NT2/D1 (cell line): ENCODE data around the gene DNM3.

Source experiments
- DNase-seq: peaks from one replicate; pipeline ENCODE4 v3.0.0-alpha.2; 2011; ENCODE audit warnings: low read depth, low spot score
- H3K27me3 ChIP-seq: 2 replicates; pipeline ENCODE4 v1.6.0; 2011; ENCODE audit warnings: mild to moderate bottlenecking; ENCODE audit not compliant: insufficient read length, insufficient read depth
- H3K36me3 ChIP-seq: 2 replicates; pipeline ENCODE4 v1.6.1; 2011; ENCODE audit warnings: mild to moderate bottlenecking, low read length, mixed read lengths; ENCODE audit not compliant: insufficient read depth, insufficient read length
- H3K4me1 ChIP-seq: 2 replicates; pipeline ENCODE4 v1.5.1; 2011; ENCODE audit not compliant: insufficient read depth, insufficient read length
- H3K4me3 ChIP-seq: 2 replicates; pipeline ENCODE4 v1.5.1; 2011; ENCODE audit warnings: low read depth; ENCODE audit not compliant: insufficient read length
- H3K9ac ChIP-seq: 2 replicates; pipeline ENCODE4 v1.6.0; 2011; ENCODE audit warnings: low read depth; ENCODE audit not compliant: insufficient read length
- H3K9me3 ChIP-seq: 2 replicates; pipeline ENCODE4 v1.5.1; 2011; ENCODE audit warnings: mild to moderate bottlenecking, low read length; ENCODE audit not compliant: insufficient read depth
- SUZ12 ChIP-seq: IDR thresholded peaks from 2 replicates; pipeline ENCODE4 v1.6.1; 2011; ENCODE audit not compliant: insufficient read length, insufficient read depth; ENCODE audit errors: extremely low read depth
- YY1 ChIP-seq: IDR thresholded peaks from 2 replicates; pipeline ENCODE4 v1.6.1; 2011; ENCODE audit not compliant: insufficient read length, insufficient read depth
- ZNF274 ChIP-seq: IDR thresholded peaks from 2 replicates; pipeline ENCODE4 v1.6.1; 2011; ENCODE audit warnings: mild to moderate bottlenecking, low read depth, low read length

The DNM3 gene

DNA sequence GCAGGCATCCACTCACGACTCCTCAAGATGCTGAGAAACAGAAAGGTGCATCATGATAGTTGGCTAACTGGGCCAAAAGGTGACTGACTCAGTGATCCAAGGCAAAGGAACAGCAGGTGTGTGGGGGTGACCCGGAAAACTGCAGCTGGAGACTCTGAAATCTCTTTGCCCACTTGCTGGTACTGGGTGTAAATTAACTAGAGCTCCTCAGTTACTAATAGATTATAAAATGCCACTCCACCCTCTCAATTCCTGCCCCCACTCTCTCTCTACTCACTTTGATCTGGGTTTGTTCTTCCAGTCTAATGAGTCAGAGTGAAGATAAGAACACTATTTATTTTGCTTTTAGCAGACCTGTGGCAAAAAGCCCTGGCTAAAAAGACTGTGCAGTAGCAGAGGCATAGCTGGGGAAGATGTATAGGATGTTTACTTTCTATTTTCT lies 609.7 kb downstream of the DNM3 start:
- no peak overlapping the region for H3K9ac ChIP-seq
- H3K4me3 ChIP-seq, result no peak overlapping the region
- H3K4me1 ChIP-seq, result no peaks in the 10 kb centered on the region
- H3K36me3 ChIP-seq, result no peaks in the 10 kb centered on the region
- TF ChIP-seq ZNF274 (no peak), SUZ12 (no peak), YY1 (no peak)
- no peaks in the 10 kb centered on the region for H3K9me3 ChIP-seq
- H3K27me3 ChIP-seq, result no peaks in the 10 kb centered on the region
- no peak for DNase-seq

DNA sequence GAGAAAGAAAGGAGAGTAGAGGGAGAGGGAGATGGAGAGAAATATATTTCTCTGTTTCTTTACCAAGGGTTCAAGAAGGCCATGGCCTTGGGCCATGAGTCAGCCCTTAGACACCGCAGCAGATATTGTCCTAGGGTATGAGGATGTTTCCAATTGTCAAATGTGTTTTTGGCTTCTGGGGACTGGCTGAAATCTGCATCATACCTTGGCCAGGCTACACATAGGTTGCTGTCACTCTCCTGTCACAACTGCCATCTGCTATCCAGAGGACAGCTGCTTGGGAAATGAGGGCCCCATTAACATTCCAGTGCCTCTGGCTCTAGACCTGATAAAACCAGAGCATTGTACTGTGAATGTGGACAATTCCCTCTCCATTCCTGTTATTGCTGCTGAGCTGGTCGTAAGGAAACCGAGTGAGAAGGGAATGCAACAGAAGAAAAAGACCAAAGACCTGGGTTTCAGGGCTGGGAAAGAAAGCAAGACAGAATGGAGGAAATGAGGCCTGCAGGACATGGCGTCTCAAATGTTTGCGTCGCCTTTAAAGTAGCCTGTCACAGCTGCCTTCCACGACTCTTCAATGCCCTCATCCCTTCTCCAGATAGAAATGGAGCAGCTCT lies 611.3 kb downstream of the DNM3 start:
- TF ChIP-seq ZNF274 (no peak), SUZ12 (no peak), YY1 (no peak)
- Histone ChIP-seq H3K9me3 (no peaks in the 10 kb centered on the region), H3K36me3 (no peaks in the 10 kb centered on the region), H3K9ac (no peak overlapping the region), H3K27me3 (no peaks in the 10 kb centered on the region), H3K4me3 (no peak overlapping the region), H3K4me1 (no peaks in the 10 kb centered on the region)
- DNase-seq, result no peak

DNA sequence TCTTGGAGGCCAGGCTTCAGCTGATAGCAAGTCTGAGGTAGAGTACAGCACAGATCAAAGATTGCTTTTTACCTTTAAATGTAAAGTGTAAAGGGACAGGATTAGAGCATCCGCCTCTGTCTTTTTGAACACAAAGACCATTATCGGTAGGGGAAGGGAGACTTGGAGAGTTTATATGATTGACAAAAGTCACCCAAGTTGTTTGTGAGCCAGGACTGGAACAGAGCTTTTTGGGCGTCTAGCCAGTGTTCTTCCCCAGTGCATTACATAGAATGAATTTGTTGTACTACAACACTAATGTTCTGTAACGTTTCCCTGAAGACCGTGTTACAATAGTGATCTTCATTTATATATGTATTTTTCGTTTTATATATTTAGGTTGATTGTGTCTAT lies 611.9 kb downstream of the DNM3 start:
- H3K4me1 ChIP-seq, result no peaks in the 10 kb centered on the region
- DNase-seq, result no peak
- no peak for TF ChIP-seq SUZ12
- TF ChIP-seq ZNF274, result no peak
- TF ChIP-seq YY1, result no peak

DNA sequence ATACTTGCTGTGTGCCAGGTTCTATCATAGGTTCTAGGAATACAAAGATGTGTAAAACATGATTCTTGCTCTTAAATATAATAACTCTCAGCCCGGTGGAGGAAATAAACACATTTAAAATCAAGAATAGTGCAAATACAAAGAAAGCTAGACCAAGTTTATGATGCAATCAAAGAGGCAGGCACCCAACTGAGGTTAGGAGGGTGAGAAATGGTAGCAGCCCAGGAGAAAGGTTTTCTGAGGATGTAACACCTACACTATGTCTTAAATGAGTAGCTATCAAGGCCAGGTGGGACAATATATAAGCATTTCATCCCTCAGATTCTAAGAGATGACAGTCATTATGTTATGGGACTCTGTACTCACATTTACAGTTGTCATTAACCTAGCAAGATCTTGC lies 612.3 kb downstream of the DNM3 start:
- no peaks in the 10 kb centered on the region for H3K36me3 ChIP-seq
- no peaks in the 10 kb centered on the region for H3K9me3 ChIP-seq
- no peaks in the 10 kb centered on the region for H3K4me1 ChIP-seq
- no peak for DNase-seq
- no peaks in the 10 kb centered on the region for H3K27me3 ChIP-seq
- H3K9ac ChIP-seq, result no peak overlapping the region
- no peak for TF ChIP-seq SUZ12
- no peak for TF ChIP-seq ZNF274
- TF ChIP-seq YY1, result no peak
- no peak overlapping the region for H3K4me3 ChIP-seq

More for the DNA sequence above, 611.9 kb downstream of the DNM3 start:
- Histone ChIP-seq H3K36me3 (no peaks in the 10 kb centered on the region), H3K9ac (no peak overlapping the region), H3K4me3 (no peak overlapping the region), H3K9me3 (no peaks in the 10 kb centered on the region), H3K27me3 (no peaks in the 10 kb centered on the region)

DNA sequence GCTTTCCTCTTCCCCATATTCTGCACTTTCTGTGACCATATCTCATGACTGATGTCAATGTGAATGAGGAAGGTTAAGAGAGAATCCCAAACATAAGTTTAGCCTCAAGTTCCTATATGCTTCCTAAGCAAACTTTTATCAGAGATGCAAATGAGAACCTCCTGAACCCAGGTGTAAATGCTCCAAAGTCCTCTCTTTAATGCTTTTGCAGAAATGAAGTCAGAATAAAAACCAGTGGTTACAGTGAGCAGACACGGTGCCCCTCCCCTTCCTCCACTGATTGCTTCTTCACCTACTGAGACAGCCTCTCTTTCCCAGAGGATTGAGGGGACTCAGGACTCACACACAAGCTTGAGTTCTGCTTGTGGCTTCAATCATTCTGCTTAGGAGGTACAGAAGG lies 614.2 kb downstream of the DNM3 start:
- H3K36me3 ChIP-seq, result no peaks in the 10 kb centered on the region
- no peaks in the 10 kb centered on the region for H3K4me1 ChIP-seq
- TF ChIP-seq SUZ12 (no peak), YY1 (no peak), ZNF274 (no peak)
- DNase-seq, result no peak
- H3K27me3 ChIP-seq, result no peaks in the 10 kb centered on the region
- H3K9ac ChIP-seq, result no peak overlapping the region
- H3K9me3 ChIP-seq, result no peaks in the 10 kb centered on the region
- no peak overlapping the region for H3K4me3 ChIP-seq

DNA sequence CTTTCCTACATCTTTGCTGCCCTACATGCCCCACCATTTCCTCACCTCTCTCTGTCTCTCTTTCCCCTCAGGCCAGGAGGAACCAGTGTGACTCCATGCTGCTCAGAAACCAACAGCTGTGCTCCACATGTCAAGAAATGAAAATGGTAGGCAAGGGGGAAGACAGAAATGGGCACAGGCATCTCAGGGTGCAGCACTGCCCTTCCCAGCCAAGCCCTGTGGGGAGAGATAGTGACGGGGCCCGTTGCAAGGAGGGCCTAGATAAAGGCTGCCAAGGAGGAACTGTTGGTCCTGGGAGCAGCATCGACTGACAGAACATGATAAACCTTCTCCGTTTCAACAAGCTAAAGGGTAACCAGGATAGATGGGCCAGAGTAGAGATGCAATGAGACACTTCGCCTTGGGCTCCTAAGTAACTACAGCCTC lies 615.1 kb downstream of the DNM3 start:
- Histone ChIP-seq H3K36me3 (no peaks in the 10 kb centered on the region), H3K4me3 (no peak overlapping the region), H3K9ac (no peak overlapping the region), H3K27me3 (no peaks in the 10 kb centered on the region), H3K9me3 (no peaks in the 10 kb centered on the region), H3K4me1 (no peaks in the 10 kb centered on the region)
- no peak for DNase-seq
- TF ChIP-seq SUZ12 (no peak), YY1 (no peak), ZNF274 (no peak)

DNA sequence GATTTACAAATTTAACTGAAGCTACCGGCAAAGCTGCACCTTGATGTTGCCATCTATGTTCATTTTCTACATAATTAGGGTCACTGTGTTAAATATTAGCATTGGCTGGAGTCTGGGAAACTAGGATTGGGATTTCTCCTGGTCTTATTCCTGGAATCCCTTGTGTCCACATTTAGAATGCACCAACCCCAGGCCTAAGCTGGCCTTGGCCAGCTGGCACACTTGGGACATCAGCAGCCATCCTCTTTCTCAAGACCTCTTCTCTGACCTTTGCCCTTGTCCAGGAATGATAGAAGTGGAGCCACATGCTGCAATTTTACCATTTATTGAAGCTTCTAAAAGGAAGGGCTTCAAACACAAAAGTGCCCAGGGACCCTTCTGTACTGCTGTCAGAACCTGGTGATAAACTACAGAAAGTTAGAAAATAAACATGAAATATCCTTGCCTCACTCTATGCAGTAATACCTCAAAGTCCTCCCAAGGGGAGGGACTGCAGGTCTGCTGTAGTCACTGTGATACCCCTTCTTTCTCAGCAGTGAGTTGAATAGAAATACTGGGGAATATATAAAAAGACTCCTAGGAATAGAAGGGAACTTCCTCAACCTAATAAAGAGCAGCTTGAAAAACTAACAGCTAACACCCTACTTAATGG lies 616.3 kb downstream of the DNM3 start:
- DNase-seq, result no peak
- Histone ChIP-seq H3K4me3 (no peak overlapping the region), H3K9ac (no peak overlapping the region), H3K9me3 (no peaks in the 10 kb centered on the region), H3K36me3 (no peaks in the 10 kb centered on the region), H3K4me1 (no peaks in the 10 kb centered on the region), H3K27me3 (no peaks in the 10 kb centered on the region)
- TF ChIP-seq ZNF274 (no peak), YY1 (no peak), SUZ12 (no peak)
